HG03025 (cell line): ENCODE data around the gene RGS16.
"Not testable (repeated sequence)": the region's sequence is repeated elsewhere in the genome, so short reads cannot be mapped to it uniquely, and the experiment has no call there.

ENCODE experiments used
- ATAC-seq: cut with Tn5 transposase; IDR thresholded peaks from one replicate; pipeline ENCODE4 v1.9.1; 2021; ENCODE audit warnings: mild to moderate bottlenecking, moderate library complexity; ENCODE audit not compliant: unreplicated experiment, low FRiP score

Gene RGS16, protein sequence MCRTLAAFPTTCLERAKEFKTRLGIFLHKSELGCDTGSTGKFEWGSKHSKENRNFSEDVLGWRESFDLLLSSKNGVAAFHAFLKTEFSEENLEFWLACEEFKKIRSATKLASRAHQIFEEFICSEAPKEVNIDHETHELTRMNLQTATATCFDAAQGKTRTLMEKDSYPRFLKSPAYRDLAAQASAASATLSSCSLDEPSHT

DNA sequence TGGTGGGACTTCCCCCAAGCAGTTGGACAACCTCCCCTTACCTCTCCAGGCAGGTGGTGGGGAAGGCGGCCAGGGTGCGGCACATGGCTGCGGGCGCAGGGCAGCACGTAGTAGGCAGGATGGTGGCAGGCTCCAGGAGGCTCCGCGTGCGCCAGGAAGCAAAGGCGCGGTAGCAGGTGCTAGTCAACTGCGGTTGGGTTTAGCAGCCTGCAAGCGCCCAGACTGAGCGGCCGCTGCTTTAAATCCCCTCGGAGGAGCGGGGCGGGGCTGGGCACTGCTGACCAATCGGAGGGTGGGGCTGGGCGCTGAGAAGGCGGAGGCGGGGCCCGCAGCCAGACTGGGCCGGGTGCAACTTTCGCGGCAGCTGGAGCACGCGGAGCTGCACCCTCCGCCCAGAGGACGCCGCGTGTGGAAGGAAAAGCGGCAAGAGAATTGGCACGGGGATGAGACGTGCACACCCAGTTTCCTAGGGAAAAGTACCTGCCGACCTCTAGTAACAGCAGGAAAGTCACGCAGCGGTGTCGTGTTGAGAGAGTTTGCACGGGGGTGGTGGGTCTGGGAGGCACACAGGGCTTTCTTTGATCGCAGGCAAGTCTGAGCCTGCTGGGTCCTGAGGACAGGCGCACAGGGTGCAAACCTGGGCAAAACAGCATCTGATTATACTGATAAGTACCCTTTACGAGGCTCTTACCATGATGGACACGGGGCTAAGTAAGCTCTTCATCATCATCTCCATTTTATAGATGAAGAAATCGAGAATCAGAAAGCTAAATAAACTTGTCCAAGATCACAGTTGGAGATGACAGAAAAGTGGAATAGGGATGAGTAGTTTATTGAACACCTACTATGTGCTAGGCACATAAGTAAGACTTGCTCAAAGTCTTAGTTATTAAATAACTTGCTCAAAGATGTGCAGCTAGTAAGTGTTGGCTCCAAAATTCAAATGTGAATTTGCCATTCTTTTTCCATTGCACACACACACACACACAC is at the start of gene RGS16:
Gene RGS16, minus strand, starts transcription at position 215 of the 990 bp plus-strand sequence. Its CDS starts 130 bp downstream, at position 85.
- peak; percentile 89 for ATAC-seq

DNA sequence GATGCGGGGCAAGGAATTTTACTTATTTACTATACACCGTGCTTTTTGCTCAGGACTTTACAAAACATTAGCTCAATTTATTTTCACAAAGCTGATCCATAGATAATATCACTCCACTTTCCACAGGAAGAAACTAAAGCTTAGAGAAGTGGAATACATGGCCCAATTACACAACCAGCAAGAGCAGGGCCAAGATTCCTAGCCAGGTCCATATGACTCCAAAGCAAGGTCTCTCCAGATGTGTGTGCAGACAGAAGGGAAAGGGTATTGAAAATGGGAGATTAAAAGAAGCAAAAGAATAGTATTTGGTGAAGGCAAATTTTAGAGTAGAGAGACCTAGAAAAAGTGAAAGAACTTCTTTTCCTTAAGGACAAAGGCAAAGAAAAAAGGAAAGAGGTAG is 49.8 kb upstream of the RGS16 start:
- ATAC-seq, result no peak

DNA sequence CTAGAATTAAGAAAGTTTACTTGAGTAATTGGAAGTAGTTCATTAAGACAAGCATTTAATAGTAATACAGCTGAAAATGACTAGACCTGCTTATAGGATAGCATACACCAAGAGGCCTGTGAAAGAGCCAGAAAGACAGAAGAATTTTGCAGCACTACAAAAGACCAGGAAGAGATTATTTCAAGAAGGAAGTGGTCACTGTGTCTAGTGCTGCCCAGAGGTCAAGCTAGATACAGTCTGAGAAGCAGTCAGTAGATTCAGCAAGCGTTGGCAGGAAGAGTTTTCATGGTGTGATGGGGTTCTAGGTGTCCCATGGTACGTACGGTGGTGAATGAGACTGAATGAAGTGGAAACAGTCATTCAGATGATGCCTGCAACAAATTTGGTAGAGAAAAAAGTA is 48.7 kb upstream of the RGS16 start:
- no peak for ATAC-seq

DNA sequence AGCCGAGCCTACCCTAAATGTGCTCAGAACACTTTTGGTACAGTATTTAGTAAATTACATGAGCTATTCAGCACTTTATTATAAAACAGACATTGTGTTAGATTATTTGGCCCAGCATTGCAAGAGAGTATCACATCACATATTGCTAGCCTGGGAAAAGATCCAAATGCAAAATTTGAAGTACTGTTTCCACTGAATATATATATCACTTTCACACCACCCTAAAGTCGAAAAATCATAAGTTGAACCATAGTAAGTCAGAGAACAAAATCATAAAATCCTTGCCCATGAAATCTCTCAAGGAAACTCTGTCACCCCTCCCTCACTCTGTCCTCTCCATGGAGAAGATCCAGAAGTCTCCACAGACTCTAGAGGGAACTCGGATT is 47.1 kb upstream of the RGS16 start:
- ATAC-seq, result no peak

DNA sequence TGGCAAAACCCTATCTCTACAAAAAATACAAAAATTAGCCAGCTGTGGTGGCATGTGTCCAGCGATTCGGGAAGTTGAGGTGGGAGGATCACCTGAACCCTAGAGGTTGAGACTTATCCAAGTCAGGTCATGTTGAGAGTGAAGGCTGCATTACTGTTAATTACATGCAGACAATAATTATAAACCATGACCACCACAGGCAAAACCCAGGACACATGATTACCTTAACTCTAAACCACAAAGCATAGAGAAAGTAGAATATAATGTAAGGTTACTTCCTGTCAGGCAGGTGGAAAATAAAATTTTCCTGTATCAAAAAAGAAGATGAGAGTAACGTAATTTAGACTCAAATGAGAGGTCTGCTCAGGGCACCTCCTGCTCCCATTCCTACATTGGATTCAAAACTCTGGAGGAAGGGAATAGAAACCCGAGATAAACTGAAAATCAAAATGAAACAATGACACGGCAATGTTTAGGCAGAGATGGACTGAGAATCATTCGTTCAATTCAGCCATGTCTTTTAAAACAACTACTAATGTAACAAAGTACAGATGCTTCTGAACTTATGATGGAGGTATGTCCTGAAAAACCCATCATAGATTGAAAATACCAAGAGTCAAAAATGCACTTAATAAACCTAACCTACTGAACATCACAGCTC is 46.6 kb upstream of the RGS16 start:
- ATAC-seq, result no peak

DNA sequence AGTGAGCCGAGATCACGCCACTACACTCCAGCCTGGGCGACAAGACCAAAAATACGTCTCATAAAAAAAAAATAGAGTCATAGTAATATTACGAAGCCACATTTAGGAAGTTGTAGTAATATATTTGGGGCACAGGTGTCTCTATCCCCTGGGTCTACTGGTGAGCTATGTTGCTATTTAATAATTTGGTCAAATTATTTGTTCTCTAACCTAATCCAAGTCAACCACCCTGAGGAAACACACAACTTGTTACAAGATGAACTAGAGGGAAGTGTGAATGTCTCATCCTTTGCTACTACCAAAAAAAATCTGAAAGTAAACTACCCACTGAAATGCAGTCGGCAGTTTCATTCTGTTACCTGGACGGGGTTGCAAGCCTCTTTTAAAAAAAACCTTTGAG is 44.9 kb upstream of the RGS16 start:
- ATAC-seq, result no peak

DNA sequence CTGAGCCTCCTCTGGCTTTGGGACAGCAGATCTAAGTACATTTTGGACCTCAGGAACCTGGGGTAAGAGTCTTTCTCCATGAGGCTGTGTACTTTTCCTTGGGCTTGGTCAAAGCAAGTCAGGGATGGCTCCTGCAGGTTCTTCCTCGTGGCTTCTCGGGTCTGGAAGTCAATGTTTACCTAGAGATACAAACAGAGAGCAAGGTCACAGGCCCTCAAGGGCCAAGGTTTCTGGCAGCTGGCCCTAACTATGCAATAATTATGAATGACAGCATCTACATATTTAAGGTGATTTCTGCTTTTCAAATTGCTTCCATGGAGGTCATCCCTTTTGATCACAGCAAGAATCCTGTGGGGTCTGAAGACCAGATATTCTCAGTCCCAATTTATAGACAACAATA is 42.5 kb upstream of the RGS16 start:
- no peak for ATAC-seq

DNA sequence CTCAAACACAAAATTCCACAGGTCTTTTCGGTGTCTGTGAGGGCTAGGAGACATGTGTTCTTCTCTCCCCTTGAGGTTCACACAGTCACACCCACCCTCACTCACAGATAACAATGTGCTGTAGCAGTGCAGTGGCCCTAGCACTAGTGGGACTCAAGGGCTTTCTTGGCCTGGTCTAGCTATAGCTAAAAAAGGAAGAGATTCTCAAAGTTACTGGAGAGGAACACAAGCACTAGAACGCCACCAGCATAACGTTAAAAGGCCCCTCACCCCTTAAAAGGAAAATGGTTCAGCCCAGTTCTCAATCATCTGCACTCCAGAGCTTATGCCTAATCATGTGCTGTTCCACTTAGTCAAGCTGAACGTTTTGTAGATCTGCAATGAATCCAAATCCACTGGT is 40.7 kb upstream of the RGS16 start:
- no peak for ATAC-seq

DNA sequence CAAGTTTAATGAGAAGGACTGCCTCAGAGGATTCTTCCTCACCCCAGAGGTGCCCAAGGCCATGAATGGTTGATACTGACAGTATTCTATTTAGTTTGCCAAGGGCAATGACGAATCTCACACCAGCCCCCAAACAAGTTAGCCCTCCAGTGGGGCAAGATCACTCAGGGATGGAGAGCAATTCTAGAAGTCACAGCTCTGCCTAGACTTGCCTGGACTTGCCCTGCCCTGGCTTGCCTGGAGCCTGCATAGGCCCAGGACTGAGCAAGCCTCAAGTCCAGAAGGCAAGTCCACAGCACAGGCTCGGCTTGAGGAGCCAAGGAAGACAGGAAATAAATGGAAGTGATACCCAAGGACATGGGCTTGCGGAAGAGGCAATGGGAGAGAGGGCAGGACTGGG is 39.5 kb upstream of the RGS16 start:
- no peak for ATAC-seq

DNA sequence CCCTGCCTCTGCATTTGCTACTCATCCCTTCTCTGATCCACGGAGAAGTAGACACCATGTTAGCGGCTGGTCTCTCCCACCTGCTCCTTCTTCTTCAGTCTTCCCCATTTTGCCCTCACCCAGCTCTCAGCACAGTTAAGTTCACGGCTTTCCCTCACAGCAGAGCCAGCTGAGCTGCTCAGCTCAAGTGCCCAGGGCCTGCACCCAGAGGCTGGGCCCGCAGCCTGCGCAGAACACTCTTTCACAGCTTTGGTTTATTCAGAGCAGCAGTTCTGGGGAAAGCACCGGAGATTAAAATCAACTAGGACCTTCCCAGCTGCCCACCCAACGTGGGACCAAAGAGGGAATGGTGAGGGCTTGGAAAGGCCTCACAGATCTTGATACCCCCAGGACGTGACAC is 38.3 kb upstream of the RGS16 start:
- ATAC-seq, result no peak

DNA sequence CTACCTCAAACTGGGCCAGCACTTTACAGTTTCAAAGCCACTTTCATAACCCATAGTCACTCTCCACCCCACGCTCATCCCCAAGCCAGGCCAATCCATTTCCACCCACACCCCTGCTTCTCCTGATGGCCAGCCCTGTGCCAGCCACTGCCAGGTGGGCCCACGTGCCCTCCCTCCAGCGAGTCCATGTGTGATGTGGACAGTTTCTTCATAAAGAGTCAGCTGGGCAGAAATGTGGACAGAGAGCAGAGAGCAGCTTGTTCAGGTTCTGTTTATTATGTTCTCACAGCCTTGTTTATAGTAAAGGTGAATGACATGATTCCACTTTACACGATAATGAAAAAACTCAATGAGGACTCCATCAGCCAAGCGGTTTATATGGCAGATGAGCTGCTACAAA is 37.4 kb upstream of the RGS16 start:
- no peak for ATAC-seq

DNA sequence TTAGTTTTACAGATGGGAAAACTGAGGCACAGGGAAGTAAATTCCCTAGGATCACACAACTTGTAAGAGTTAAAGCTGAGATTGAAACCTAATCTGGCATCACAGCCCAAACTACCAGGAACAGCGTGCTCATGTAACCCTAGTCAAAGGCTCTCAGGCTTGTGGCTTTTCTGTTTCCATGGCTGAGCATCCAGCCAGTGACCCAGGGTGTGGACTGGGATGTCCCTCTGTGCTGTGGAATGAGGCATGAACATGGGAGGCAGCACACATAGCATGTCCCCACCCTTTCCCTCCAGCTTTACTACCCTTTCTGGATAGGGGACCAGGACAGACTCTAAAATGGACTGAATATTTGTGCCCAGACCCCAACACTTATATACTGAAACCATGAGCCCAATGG is 35.1 kb upstream of the RGS16 start:
- no peak for ATAC-seq

DNA sequence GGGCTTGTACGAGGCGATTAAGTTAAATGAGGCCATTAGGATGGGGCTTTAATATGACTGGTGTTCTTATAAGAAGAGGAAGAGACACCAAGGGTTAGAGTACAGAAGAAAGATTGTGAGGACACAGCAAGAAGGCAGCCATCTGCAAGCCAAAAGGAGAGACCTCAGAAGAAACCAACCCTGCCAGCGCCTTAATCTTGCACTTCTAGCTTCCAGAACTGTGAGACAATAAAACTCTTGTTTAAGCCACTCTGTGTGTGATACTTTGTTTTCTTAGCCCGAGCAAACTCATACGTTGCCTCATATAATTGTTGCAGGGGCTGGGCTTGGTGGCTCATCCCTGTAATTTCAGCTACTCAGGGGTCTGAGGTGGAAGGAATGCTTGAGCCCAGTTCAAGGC is 33.6 kb upstream of the RGS16 start:
- no peak for ATAC-seq

DNA sequence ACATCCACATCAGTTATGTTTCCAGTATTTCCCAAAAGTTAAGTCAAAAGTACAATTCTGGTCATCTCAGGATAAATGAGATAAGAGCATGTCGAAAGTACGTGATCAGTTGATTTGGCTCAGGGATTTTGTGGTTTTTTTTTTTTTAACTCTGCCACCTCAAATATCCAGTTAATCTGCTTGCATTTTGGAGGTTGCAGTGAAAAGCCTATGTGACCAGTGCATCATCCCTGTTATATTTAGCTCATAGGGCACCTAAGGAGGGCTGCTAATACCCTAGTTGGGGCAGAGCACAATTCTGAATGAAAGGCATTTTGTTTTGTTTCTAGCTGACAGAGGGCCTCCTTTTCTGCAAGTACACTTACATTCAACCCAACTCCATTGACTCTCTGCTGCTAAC is 31.7 kb upstream of the RGS16 start:
- ATAC-seq, result no peak

DNA sequence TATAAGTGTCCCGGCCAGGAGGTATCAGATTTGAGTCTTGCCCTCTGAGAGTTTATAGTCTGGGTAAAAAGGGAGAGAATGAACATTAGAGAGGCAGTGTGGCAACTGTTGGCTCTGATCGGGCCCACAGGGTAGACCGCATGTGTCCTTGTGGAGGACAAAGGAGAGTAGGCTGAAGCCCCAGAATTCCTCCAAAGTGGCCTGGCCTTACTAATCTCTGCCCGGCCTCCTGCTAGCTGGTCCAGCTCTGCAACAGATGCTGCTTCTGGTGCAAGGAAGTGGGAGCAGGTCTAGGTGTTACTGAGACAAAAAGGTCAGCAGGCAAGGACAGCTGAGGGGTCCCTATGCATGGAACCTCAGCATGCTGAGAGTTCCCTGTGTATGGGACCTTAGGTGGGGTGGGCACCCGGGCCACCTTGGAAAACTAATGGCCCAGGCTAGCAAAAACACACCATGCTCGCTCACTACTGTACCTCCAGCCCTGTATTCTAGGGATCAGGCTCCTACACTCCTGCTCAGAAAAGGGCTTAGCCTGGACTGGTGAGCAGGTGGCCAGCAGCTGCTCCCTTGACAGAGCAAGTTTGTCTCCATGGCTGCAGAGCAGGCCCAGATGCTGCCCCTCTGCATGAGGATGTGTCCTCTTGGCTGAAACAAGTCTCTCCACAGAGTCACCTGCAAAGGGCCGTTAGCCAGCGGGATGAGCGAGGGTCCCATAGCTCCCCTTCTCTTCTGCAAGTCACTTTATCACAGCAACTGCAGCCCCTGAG is 30.3 kb upstream of the RGS16 start:
- ATAC-seq, result no peak

DNA sequence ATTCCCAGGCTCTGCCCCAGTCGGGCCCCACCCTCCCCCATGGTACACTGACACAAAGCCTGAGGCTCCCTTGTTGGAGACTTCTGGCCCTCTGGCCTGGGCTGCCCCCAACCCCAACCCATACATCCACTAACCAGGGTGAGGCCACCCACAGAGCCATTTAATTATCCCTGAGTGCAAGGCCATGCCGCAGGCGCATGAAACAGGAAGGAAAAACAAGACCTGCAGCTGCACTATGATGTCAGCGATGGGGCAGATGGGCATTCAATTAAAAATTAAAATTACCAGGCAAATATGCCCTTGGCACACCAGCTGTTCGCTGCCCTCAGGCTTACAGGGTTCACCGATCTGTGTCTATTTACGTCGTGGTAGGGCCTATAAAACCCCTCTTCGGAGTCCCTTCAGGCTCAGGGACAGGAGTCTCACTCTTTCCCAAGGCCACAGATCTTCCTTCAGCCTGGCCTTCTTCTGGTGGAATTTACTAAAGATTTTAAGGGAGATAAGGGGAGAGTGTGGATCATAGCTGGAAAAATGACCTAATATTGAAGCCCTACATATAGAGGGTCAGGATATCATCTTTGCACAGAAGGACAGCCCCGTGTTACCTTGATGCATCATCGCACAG is 29.6 kb upstream of the RGS16 start:
- ATAC-seq, result no peak

DNA sequence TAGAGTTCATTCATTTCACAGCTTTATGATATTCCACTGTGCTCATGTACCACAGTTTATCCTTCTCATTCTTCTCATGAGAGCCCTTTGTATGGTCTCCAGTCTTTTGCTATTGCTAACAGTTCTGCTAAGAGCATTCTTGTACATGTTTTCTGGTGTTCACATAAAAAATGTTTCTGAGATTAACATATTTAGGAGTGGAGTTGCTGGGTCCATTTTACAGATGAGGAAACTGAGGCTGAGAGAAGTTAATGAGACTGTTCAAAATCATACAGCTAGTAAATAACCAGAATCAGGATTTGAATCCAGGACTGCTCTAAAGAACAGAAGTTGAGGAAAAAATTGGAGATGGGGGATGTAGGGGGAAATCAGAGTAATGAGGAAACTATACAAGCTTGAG is 28.8 kb upstream of the RGS16 start:
- ATAC-seq, result no peak

DNA sequence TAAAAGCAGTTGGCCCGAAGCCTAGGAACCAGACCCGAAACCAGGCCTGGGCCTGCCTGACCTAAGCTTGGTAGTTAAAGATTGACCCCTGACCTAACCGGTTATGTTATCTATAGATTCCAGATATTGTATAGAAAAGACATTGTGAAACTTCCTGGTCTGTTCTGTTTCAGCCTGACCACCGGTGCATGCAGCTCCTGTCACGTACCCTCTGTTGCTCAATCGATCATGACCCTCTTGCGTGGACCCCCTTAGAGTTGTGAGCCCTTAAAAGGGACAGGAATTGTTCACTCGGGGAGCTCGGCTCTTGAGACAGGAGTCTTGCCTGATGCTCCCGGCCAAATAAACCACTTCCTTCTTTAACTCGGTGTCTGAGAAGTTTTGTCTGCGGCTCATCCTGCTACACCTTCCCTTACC is 28.3 kb upstream of the RGS16 start:
- not testable (repeated sequence) for ATAC-seq

DNA sequence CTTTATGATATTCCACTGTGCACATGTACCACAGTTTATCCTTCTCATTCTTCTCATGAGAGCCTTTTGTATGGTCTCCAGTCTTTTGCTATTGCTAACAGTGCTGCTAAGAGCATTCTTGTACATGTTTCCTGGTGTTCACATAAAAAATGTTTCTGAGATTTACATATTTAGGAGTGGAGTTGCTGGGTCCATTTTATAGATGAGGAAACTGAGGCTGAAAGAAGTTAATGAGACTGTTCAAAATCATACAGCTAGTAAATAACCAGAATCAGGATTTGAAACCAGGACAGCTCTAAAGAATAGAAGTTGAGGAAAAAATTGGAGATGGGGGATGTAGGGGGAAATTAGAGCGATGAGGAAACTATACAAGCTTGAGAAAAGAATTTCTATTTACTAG is 27.8 kb upstream of the RGS16 start:
- ATAC-seq, result no peak

DNA sequence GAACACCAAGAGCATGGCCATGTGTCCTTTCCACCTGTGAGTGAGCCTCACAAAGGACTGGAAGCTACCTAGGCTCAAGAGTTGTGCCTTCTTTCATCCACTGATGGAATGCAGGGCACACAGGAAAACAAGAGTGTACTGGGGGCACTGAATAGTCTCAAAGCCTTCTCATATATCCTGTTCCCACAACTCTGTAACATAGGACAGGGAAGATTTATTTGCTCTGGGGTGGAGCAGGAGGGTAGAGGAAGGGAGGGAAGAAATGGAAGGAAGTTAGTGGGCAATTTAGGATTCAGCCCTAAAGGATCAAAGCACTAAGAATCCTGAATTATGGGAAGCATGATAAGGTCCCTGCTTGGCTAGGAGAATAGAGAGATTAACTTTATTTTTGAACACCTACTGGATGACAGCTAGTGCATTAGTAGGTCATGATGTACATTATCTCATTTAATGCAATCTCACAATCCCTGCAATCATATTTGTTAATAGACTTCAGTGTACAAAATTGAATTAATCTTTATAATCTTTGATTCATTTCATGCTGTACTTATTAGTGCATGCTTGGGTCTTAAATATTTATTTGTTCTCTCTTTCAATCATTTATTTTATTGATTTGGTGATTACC is 27.0 kb upstream of the RGS16 start:
- no peak for ATAC-seq
